HEK293 (cell line): ENCODE results near the gene WWTR1.

Source experiments
- CTCF ChIA-PET: fragments of 350-600 bp; formaldehyde crosslinking; extraction: SDS; loops from one replicate; lab custom pipeline; 2021; ENCODE audit warnings: antibody characterized with exemption; lab: Yijun Ruan, JAX
- POLR2A ChIA-PET: fragments of 300-600 bp; formaldehyde crosslinking; extraction: SDS; loops from one replicate; lab custom pipeline; 2020; ENCODE audit warnings: antibody characterized with exemption, inconsistent platforms; lab: Yijun Ruan, JAX
- H3K27ac ChIP-seq: fragments of 200-500 bp; sonication (Bioruptor generic); 2 replicates; pipeline ENCODE4 v1.5.1; 2014; ENCODE audit warnings: low read depth, low read length, control low read depth, inconsistent platforms; ENCODE audit errors: extremely low read depth
- H3K36me3 ChIP-seq, 2 experiments: fragments of 200-500 bp in 1 of 2; sonication (Bioruptor generic) in 1 of 2; 1 replicate in 1 of 2; 2 replicates in 1 of 2; pipeline ENCODE4 v1.5.1; 2014 to 2017; ENCODE audit warnings: inconsistent platforms in 2 of 2, low read length in 2 of 2; ENCODE audit not compliant: control insufficient read depth in 2 of 2, insufficient read depth in 1 of 2
- H3K4me1 ChIP-seq: fragments of 200-500 bp; sonication (Bioruptor generic); 2 replicates; pipeline ENCODE4 v1.5.1; 2014; ENCODE audit warnings: mild to moderate bottlenecking, low read length, inconsistent platforms; ENCODE audit not compliant: control insufficient read depth, insufficient read depth
- H3K4me3 ChIP-seq: 2 replicates; pipeline ENCODE4 v1.5.1; 2011; ENCODE audit warnings: low read depth, mild to moderate bottlenecking, control low read depth, low read length, moderate library complexity
- H3K9me3 ChIP-seq: fragments of 200-500 bp; sonication (Bioruptor generic); 2 replicates; pipeline ENCODE4 v1.5.1; 2014; ENCODE audit warnings: low read depth, low read length, inconsistent platforms; ENCODE audit not compliant: control insufficient read depth, insufficient read depth
- FEZF1 ChIP-seq: fragments of 450-650 bp; formaldehyde crosslinking; IDR thresholded peaks from 2 replicates; pipeline ENCODE4 v1.5.1; 2016; ENCODE audit warnings: missing biosample characterization, missing genetic modification characterization
- HOXC10 ChIP-seq: sonication (generic); formaldehyde crosslinking; IDR thresholded peaks from 2 replicates; pipeline ENCODE4 v1.8.1; 2023; ENCODE audit warnings: mild to moderate bottlenecking, missing genetic modification reagents
- RBAK ChIP-seq: fragments of 450-650 bp; formaldehyde crosslinking; IDR thresholded peaks from 2 replicates; pipeline ENCODE4 v1.5.1; 2016; ENCODE audit warnings: missing biosample characterization, missing genetic modification characterization
- ZBTB10 ChIP-seq: fragments of 450-650 bp; formaldehyde crosslinking; IDR thresholded peaks from 2 replicates; pipeline ENCODE4 v1.5.1; 2016; ENCODE audit warnings: missing biosample characterization, missing genetic modification characterization
- ZBTB44 ChIP-seq: fragments of 450-650 bp; IDR thresholded peaks from 2 replicates; pipeline ENCODE4 v1.5.1; 2018; ENCODE audit warnings: missing biosample characterization, mild to moderate bottlenecking, missing genetic modification characterization
- ZEB2 ChIP-seq: fragments of 450-650 bp; formaldehyde crosslinking; IDR thresholded peaks from 2 replicates; pipeline ENCODE4 v1.5.1; 2016; ENCODE audit warnings: missing biosample characterization, missing genetic modification characterization
- ZFHX2 ChIP-seq: fragments of 450-650 bp; formaldehyde crosslinking; conservative IDR thresholded peaks from 2 replicates; pipeline ENCODE4 v1.5.1; 2016; ENCODE audit warnings: missing biosample characterization, missing genetic modification characterization
- ZNF10 ChIP-seq: fragments of 450-650 bp; formaldehyde crosslinking; IDR thresholded peaks from 2 replicates; pipeline ENCODE4 v1.5.1; 2017; ENCODE audit warnings: missing biosample characterization, missing genetic modification characterization
- ZNF112 ChIP-seq: fragments of 450-650 bp; formaldehyde crosslinking; IDR thresholded peaks from 2 replicates; pipeline ENCODE4 v1.5.0; 2017; ENCODE audit warnings: missing biosample characterization, missing genetic modification characterization
- ZNF354C ChIP-seq: fragments of 450-650 bp; formaldehyde crosslinking; IDR thresholded peaks from 2 replicates; pipeline ENCODE4 v1.5.1; 2016; ENCODE audit warnings: missing biosample characterization, missing genetic modification characterization, low read depth, borderline replicate concordance
- ZNF391 ChIP-seq: fragments of 450-650 bp; formaldehyde crosslinking; IDR thresholded peaks from 2 replicates; pipeline ENCODE4 v1.5.1; 2016; ENCODE audit warnings: low read depth, missing biosample characterization, missing genetic modification characterization, borderline replicate concordance
- ZNF398 ChIP-seq: fragments of 450-650 bp; formaldehyde crosslinking; IDR thresholded peaks from 2 replicates; pipeline ENCODE4 v1.5.1; 2017; ENCODE audit warnings: missing biosample characterization, missing genetic modification characterization
- ZNF404 ChIP-seq: fragments of 450-650 bp; formaldehyde crosslinking; IDR thresholded peaks from 2 replicates; pipeline ENCODE4 v1.5.1; 2017; ENCODE audit warnings: missing biosample characterization, missing genetic modification characterization
- ZNF548 ChIP-seq: fragments of 450-650 bp; formaldehyde crosslinking; IDR thresholded peaks from 2 replicates; pipeline ENCODE4 v1.5.1; 2016; ENCODE audit warnings: missing biosample characterization, missing genetic modification characterization
- ZNF558 ChIP-seq: fragments of 450-650 bp; formaldehyde crosslinking; IDR thresholded peaks from 2 replicates; pipeline ENCODE4 v1.5.1; 2016; ENCODE audit warnings: missing biosample characterization, missing genetic modification characterization
- ZNF571 ChIP-seq: fragments of 450-650 bp; formaldehyde crosslinking; IDR thresholded peaks from 2 replicates; pipeline ENCODE4 v1.5.0; 2017; ENCODE audit warnings: missing biosample characterization, missing genetic modification characterization
- ZNF596 ChIP-seq: fragments of 450-650 bp; IDR thresholded peaks from 2 replicates; pipeline ENCODE4 v1.5.0; 2018; ENCODE audit warnings: missing biosample characterization, mild to moderate bottlenecking, missing genetic modification characterization, moderate library complexity
- ZNF610 ChIP-seq: fragments of 450-650 bp; formaldehyde crosslinking; IDR thresholded peaks from 2 replicates; pipeline ENCODE4 v1.5.1; 2016; ENCODE audit warnings: missing biosample characterization, missing genetic modification characterization, borderline replicate concordance
- ZNF639 ChIP-seq: fragments of 450-650 bp; formaldehyde crosslinking; IDR thresholded peaks from 2 replicates; pipeline ENCODE4 v1.5.1; 2016; ENCODE audit warnings: missing biosample characterization, missing genetic modification characterization
- ZNF654 ChIP-seq: fragments of 450-650 bp; formaldehyde crosslinking; IDR thresholded peaks from 2 replicates; pipeline ENCODE4 v1.5.1; 2016; ENCODE audit warnings: low read depth, missing biosample characterization, missing genetic modification characterization
- ZNF660 ChIP-seq: fragments of 450-650 bp; IDR thresholded peaks from 2 replicates; pipeline ENCODE4 v1.5.1; 2018; ENCODE audit warnings: missing biosample characterization, mild to moderate bottlenecking, missing genetic modification characterization
- ZNF692 ChIP-seq: fragments of 450-650 bp; formaldehyde crosslinking; IDR thresholded peaks from 2 replicates; pipeline ENCODE4 v1.5.1; 2016; ENCODE audit warnings: missing biosample characterization, missing genetic modification characterization

WWTR1 gene

GRCh38 chr3:149570016-149570415, 87.8 kb downstream of the WWTR1 start:
- Histone ChIP-seq H3K36me3 (peaks cover 0 to 13% of the 10 kb centered on the region in 2 experiments; a peak in 2 of 3 replicates), H3K4me1 (no peaks in the 10 kb centered on the region), H3K4me3 (no peak overlapping the region), H3K27ac (no peak overlapping the region), H3K9me3 (no peaks in the 10 kb centered on the region)
- POLR2A ChIA-PET = no interaction called here
- CTCF ChIA-PET = interaction anchor here (0.8 to 4.1 kb wide), 11 partner anchors 11 to 238 kb away, joined by 3 to 16 read pairs (median 4); no protein-coding TSS in a partner anchor
- no peak for TF ChIP-seq ZNF398 (tag by site-specific recombination)
- TF ChIP-seq ZNF10 (tag by site-specific recombination) = no peak
- no peak for TF ChIP-seq ZNF354C
- TF ChIP-seq ZBTB44 = no peak
- TF ChIP-seq ZNF654 = no peak
- no peak for TF ChIP-seq HOXC10 (CRISPR knock-in tag)
- TF ChIP-seq ZNF660 (tag by site-specific recombination) = no peak

GRCh38 chr3:149567381-149567780, 90.4 kb downstream of the WWTR1 start:
- ChIA-PET CTCF (interaction anchor here (0.7 to 4.1 kb wide), 5 partner anchors 12 to 152 kb away, joined by 3 to 16 read pairs (median 3); partner anchors contain the start of gene WWTR1), POLR2A (no interaction called here)
- Histone ChIP-seq H3K4me1 (no peaks in the 10 kb centered on the region), H3K36me3 (peaks cover 0 to 11% of the 10 kb centered on the region in 2 experiments; a peak in 2 of 3 replicates), H3K4me3 (no peak overlapping the region), H3K9me3 (no peaks in the 10 kb centered on the region), H3K27ac (no peak overlapping the region)
- TF ChIP-seq ZNF639 (tag by site-specific recombination) = no peak

- no peak overlapping the region for H3K27ac ChIP-seq
- no peaks in the 10 kb centered on the region for H3K9me3 ChIP-seq
- CTCF ChIA-PET = interaction anchor here (0.5 to 4.1 kb wide), 4 partner anchors 11 to 215 kb away, joined by 3 to 16 read pairs (median 3); no protein-coding TSS in a partner anchor
- POLR2A ChIA-PET = interaction anchor here (0.7 kb wide), 1 partner anchor 43 kb away, joined by 6 read pairs; no protein-coding TSS in a partner anchor
- H3K4me1 ChIP-seq = no peaks in the 10 kb centered on the region
- H3K4me3 ChIP-seq = no peak overlapping the region
- H3K36me3 ChIP-seq = peaks cover 0 to 2% of the 10 kb centered on the region in 2 experiments; a peak in 2 of 3 replicates
- no peak for TF ChIP-seq ZNF391 (tag by site-specific recombination)
- no peak for TF ChIP-seq ZBTB10 (tag by site-specific recombination)
- no peak for TF ChIP-seq ZFHX2
- no peak for TF ChIP-seq ZNF596 (tag by site-specific recombination)
- TF ChIP-seq ZNF404 (tag by site-specific recombination) = no peak
- no peak for TF ChIP-seq ZNF610 (tag by site-specific recombination)
- TF ChIP-seq ZNF548 (tag by site-specific recombination) = no peak
- TF ChIP-seq ZNF558 = no peak
- TF ChIP-seq FEZF1 (tag by site-specific recombination) = no peak
- no peak for TF ChIP-seq RBAK (tag by site-specific recombination)
- TF ChIP-seq ZEB2 (tag by site-specific recombination) = no peak
- no peak for TF ChIP-seq ZNF112
- TF ChIP-seq ZNF571 (tag by site-specific recombination) = no peak
- no peak for TF ChIP-seq ZNF654
- TF ChIP-seq ZNF692 = no peak
These were observed 91.4 kb downstream of the WWTR1 start for GRCh38 chr3:149566292-149566975.
